SK-N-MC (cell line): Measurements from ENCODE around the gene OPN4.
"Not testable (repeated sequence)": the region's sequence is repeated elsewhere in the genome, so short reads cannot be mapped to it uniquely, and the experiment has no call there.

Source experiments
- DNase-seq: peaks from one replicate; pipeline ENCODE4 v3.0.0-alpha.2; 2011; ENCODE audit warnings: low read depth, low spot score
- H3K27ac ChIP-seq: fragments of 200-600 bp; sonication (generic); 2 replicates; pipeline ENCODE4 v1.5.1; 2016; ENCODE audit warnings: mixed run types
- H3K36me3 ChIP-seq: fragments of 200-600 bp; sonication (generic); 2 replicates; pipeline ENCODE4 v1.6.1; 2017; ENCODE audit warnings: antibody characterized with exemption, low read length, mixed read lengths; ENCODE audit not compliant: insufficient read depth
- H3K4me3 ChIP-seq: fragments of 200-600 bp; sonication (generic); 2 replicates; pipeline ENCODE4 v1.5.1; 2016
- H3K9ac ChIP-seq: fragments of 200-600 bp; sonication (generic); 2 replicates; pipeline ENCODE4 v1.8.0; 2017; ENCODE audit warnings: mixed run types, mixed read lengths; ENCODE audit not compliant: insufficient read length
- H3K9me3 ChIP-seq: fragments of 200-600 bp; sonication (generic); 2 replicates; pipeline ENCODE4 v1.6.1; 2017; ENCODE audit warnings: low read depth, mild to moderate bottlenecking, antibody characterized with exemption, low read length, moderate library complexity, mixed read lengths
- EZH2 ChIP-seq: fragments of 200-600 bp; sonication (generic); IDR thresholded peaks from one replicate; pipeline ENCODE4 v1.6.1; 2017; ENCODE audit warnings: antibody characterized with exemption
- FOXP2 ChIP-seq: optimal IDR thresholded peaks from 2 replicates; pipeline ENCODE3; 2011; ENCODE audit warnings: mild to moderate bottlenecking, moderate library complexity; ENCODE audit not compliant: insufficient read depth; ENCODE audit errors: extremely low read length, control extremely low read depth
- POLR2AphosphoS5 ChIP-seq: IDR thresholded peaks from 2 replicates; pipeline ENCODE4 v1.6.1; 2012; ENCODE audit warnings: mild to moderate bottlenecking, low read depth, low read length, borderline replicate concordance

The OPN4 gene

DNA sequence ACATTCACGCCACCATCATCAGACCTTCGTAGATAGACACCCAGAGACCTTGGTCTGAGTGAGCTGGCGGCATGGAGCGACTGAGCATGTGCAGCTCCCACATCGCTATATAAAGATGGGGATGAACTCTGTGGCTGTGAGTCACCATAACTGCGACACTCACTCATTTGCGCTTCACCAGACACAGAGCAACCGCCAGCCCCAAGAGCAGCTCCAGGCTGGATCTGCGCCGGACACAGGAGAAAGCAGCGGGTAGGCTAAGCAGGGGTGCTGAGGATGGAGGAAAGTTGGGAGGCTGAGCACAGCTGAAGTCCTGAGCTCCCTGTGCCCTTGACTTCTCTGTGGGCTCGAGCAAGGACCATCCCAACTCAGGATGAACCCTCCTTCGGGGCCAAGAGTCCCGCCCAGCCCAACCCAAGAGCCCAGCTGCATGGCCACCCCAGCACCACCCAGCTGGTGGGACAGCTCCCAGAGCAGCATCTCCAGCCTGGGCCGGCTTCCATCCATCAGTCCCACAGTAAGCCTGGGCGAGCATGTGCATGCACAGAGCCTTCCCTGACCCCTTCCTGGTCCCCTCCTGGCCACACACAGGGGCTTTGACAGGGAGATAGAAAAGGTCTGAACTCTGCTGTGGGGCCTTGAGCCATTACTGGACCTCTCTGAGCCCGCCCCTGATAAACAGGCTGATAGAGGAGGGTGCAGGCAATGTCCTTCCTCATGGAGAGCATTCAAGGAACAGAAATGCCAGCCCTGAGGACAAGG lies at the start of gene OPN4:
OPN4 (plus strand) TSS at position 137 of the 762 bp plus-strand sequence; CDS start at position 374, 237 bp downstream.
- Histone ChIP-seq H3K9me3 (no peaks in the 10 kb centered on the region), H3K9ac (no peak within 1 kb of the TSS), H3K27ac (no peak within 1 kb of the TSS), H3K36me3 (no peaks in the 10 kb centered on the region), H3K4me3 (no peak within 1 kb of the TSS)
- TF ChIP-seq FOXP2: no peak
- no peak for TF ChIP-seq EZH2
- no peak for TF ChIP-seq POLR2AphosphoS5
- no peak for DNase-seq

- H3K4me3 ChIP-seq: no peak overlapping the region
- no peak for TF ChIP-seq EZH2
- TF ChIP-seq FOXP2: no peak
- TF ChIP-seq POLR2AphosphoS5: no peak
- H3K9ac ChIP-seq: no peak overlapping the region
- H3K9me3 ChIP-seq: no peaks in the 10 kb centered on the region
- DNase-seq: no peak
- no peak overlapping the region for H3K27ac ChIP-seq
- no peaks in the 10 kb centered on the region for H3K36me3 ChIP-seq
Observed at GRCh38 chr10:86607674-86608073, 46.7 kb upstream of the OPN4 start.

DNA sequence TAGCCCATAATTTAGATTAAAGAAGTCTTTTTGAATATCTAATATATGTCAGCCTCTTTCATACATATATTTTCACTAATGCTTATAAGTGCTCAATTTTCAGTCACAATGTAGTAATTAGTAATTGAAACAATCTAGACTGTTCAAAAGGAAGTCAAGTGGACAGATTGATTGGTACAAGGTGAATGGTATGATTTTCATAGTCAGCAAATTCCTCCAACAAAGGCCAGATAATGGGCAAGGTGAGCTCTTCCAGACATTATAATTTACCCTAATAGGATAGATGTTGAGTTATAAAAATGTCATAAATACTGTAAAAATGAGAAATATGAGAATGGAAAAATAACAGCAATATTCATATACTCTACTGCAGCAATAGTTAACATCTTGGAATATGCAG lies 44.4 kb upstream of the OPN4 start:
- H3K9me3 ChIP-seq: no peaks in the 10 kb centered on the region
- no peak overlapping the region for H3K27ac ChIP-seq
- no peak for TF ChIP-seq POLR2AphosphoS5
- no peak for TF ChIP-seq FOXP2
- TF ChIP-seq EZH2: no peak
- H3K4me3 ChIP-seq: no peak overlapping the region
- no peak overlapping the region for H3K9ac ChIP-seq
- no peak for DNase-seq
- H3K36me3 ChIP-seq: no peaks in the 10 kb centered on the region

DNA sequence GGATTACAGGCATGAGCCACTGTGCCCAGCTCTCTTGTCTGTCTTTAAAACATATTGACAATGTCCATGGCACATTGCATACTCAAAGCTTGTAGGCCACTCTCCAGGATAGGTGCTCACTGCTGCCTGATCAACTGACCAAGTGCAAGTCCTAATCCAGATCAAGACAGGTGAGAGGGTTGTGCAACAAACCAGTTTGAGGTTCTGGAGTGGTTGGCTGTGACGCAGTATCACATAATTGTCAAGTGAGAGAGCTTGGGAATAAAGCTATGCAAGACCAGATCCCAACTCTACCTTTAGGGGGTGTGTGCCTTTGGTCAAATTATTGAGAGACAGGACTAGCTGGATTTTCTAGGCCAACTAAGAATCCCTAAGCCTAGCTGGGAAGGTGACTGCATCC lies 43.0 kb upstream of the OPN4 start:
- H3K9ac ChIP-seq: no peak overlapping the region
- no peak for DNase-seq
- TF ChIP-seq POLR2AphosphoS5 (no peak), EZH2 (no peak), FOXP2 (no peak)

GRCh38 chr10:86613096-86613495 lies 41.3 kb upstream of the OPN4 start:
- H3K4me3 ChIP-seq: no peak overlapping the region
- H3K9ac ChIP-seq: no peak overlapping the region
- DNase-seq: no peak
- H3K27ac ChIP-seq: no peak overlapping the region
- H3K36me3 ChIP-seq: no peaks in the 10 kb centered on the region
- TF ChIP-seq POLR2AphosphoS5 (no peak), FOXP2 (no peak), EZH2 (no peak)
- H3K9me3 ChIP-seq: no peaks in the 10 kb centered on the region

More for the DNA sequence above, 43.0 kb upstream of the OPN4 start:
- Histone ChIP-seq H3K36me3 (no peaks in the 10 kb centered on the region), H3K4me3 (no peak overlapping the region), H3K27ac (no peak overlapping the region), H3K9me3 (no peaks in the 10 kb centered on the region)

DNA sequence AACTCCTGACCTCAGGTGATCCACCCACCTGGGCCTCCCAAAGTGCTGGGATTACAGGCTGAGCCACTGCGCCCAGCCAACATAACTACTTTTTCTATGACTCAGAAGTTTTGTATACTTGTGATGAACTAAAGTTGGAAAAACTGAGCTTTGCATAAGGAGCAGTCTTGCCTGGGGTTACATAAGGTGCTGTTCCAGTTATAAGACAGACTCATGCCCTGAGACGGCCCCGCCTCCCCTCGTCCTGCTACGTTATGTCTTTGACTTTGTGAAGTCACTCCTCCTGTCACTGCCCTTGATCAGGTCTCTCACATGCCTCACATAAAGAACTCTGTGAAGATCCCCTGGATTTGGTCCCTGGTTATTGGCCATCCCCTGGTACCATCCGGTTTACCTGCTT lies 40.4 kb upstream of the OPN4 start:
- H3K36me3 ChIP-seq: no peaks in the 10 kb centered on the region
- no peaks in the 10 kb centered on the region for H3K9me3 ChIP-seq
- TF ChIP-seq POLR2AphosphoS5 (no peak), FOXP2 (no peak), EZH2 (no peak)
- no peak overlapping the region for H3K27ac ChIP-seq
- no peak overlapping the region for H3K9ac ChIP-seq
- no peak overlapping the region for H3K4me3 ChIP-seq
- no peak for DNase-seq

GRCh38 chr10:86614853-86615252 lies 39.5 kb upstream of the OPN4 start:
- no peak for DNase-seq

GRCh38 chr10:86617278-86617677 lies 37.1 kb upstream of the OPN4 start:
- DNase-seq, H3K9ac ChIP-seq: not testable (repeated sequence)

More at GRCh38 chr10:86614853-86615252, 39.5 kb upstream of the OPN4 start:
- H3K4me3 ChIP-seq: no peak overlapping the region
- no peak overlapping the region for H3K27ac ChIP-seq
- H3K36me3 ChIP-seq: no peaks in the 10 kb centered on the region
- H3K9me3 ChIP-seq: no peaks in the 10 kb centered on the region
- no peak overlapping the region for H3K9ac ChIP-seq
- TF ChIP-seq EZH2: no peak
- no peak for TF ChIP-seq POLR2AphosphoS5
- TF ChIP-seq FOXP2: no peak

DNA sequence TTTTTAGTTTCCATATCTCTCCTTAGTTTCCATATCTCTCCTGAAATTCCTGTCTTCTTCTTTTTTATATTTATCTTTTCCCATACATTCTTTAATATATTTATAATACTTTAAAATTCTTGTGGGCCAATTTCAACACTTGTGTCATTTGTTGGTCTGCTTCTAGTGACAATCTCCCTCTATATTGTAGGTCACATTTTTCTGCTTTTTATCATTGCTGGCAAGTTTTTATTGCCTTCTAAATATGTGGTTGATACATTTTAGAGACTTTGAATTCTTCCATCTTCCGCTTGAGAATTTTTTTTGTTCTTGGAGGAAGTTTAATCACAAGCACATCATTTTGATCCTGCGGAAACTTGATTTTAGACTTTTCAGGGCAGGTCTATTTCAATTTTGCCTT lies 26.0 kb upstream of the OPN4 start:
- Histone ChIP-seq H3K27ac (no peak overlapping the region), H3K9ac (no peak overlapping the region), H3K36me3 (no peaks in the 10 kb centered on the region), H3K9me3 (no peaks in the 10 kb centered on the region), H3K4me3 (no peak overlapping the region)
- TF ChIP-seq EZH2: no peak
- TF ChIP-seq POLR2AphosphoS5: no peak
- TF ChIP-seq FOXP2: no peak
- DNase-seq: no peak

More at GRCh38 chr10:86617278-86617677, 37.1 kb upstream of the OPN4 start:
- not testable (repeated sequence) for H3K36me3 ChIP-seq, H3K4me3 ChIP-seq, H3K9me3 ChIP-seq, H3K27ac ChIP-seq
